GM18951 (cell line): Measurements from ENCODE around the gene SMYD3.

Experiments used
- POLR2A ChIP-seq: IDR thresholded peaks from 4 replicates; pipeline ENCODE4 v1.6.1; 2011; ENCODE audit warnings: mild to moderate bottlenecking; ENCODE audit not compliant: insufficient read length, insufficient read depth; ENCODE audit errors: extremely low read depth
- in situ Hi-C: fragments of 300-500 bp; cut with MboI; formaldehyde crosslinking; loops from one replicate; pipeline ENCODE4 v1.12.0; 2022; ENCODE audit warnings: low sequenced_read_pairs, mixed read lengths, inconsistent platforms; ENCODE audit not compliant: unreplicated experiment

The SMYD3 gene

GRCh38 chr1:246476771-246477170 lies 30.3 kb downstream of the SMYD3 start:
- in situ Hi-C loops, result no loop called here
- no peak for TF ChIP-seq POLR2A

DNA sequence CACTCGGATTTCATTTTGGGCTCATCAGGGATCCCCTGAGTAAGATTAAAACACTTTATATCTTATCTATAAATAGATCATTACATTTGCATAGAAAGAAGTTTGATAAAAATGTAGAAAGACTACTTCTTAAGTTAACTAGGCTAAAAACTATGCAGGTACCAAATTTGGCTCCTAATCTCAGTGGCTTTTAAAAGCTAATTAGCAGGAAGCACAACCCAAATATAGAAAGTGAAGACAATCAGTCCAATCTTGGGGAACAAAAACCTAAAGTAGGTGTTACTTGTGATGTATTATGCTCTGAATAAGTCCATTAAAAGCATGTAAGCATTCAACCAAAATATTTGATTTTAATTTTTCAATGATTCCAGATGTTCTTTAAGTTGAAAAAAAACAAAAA lies 35.4 kb downstream of the SMYD3 start:
- in situ Hi-C loops, result loop anchor here (25.0 kb wide), 1 partner anchor 1309 kb away; the partner anchor contains the start of gene KIF26B
- TF ChIP-seq POLR2A, result no peak

GRCh38 chr1:246470585-246470984 lies 36.5 kb downstream of the SMYD3 start:
- no peak for TF ChIP-seq POLR2A
- in situ Hi-C loops, result loop anchor here (25.0 kb wide), 1 partner anchor 1308 kb away; the partner anchor contains the start of gene KIF26B

GRCh38 chr1:246462986-246463385 lies 44.1 kb downstream of the SMYD3 start:
- in situ Hi-C loops, result loop anchor here (25.0 kb wide), 1 partner anchor 1301 kb away; the partner anchor contains the start of gene KIF26B
- no peak for TF ChIP-seq POLR2A

GRCh38 chr1:246460406-246460805 lies 46.7 kb downstream of the SMYD3 start:
- no peak for TF ChIP-seq POLR2A
- in situ Hi-C loops, result loop anchor here (25.0 kb wide), 1 partner anchor 1298 kb away; the partner anchor contains the start of gene KIF26B

DNA sequence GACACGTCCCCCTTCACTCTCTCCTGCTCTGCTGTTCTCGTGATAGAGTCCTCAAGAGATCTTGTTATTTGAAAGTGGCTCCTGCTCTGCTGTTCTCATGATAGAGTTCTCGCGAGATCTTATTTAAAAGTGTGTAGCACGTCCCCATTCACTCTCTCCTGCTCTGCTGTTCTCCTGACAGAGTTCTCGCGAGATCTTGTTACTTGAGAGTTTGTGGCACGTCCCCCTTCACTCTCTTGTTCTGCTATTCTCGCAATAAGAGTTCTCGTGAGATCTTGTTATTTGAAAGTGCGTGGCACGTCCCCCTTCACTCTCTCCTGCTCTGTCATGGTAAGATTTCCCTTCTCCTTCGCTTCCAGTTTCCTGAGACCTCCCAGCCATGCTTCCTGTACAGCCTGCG lies 47.9 kb downstream of the SMYD3 start:
- in situ Hi-C loops, result loop anchor here (25.0 kb wide), 1 partner anchor 1297 kb away; the partner anchor contains the start of gene KIF26B
- TF ChIP-seq POLR2A, result no peak

- TF ChIP-seq POLR2A, result no peak
- in situ Hi-C loops, result loop anchor here (25.0 kb wide), 1 partner anchor 1293 kb away; the partner anchor contains the start of gene KIF26B
These were observed 51.6 kb downstream of the SMYD3 start for GRCh38 chr1:246455476-246455875.

GRCh38 chr1:246454655-246455054 lies 52.4 kb downstream of the SMYD3 start:
- no peak for TF ChIP-seq POLR2A
- in situ Hi-C loops, result loop anchor here (25.0 kb wide), 1 partner anchor 1292 kb away; the partner anchor contains the start of gene KIF26B

GRCh38 chr1:246450611-246451251 lies 56.3 kb downstream of the SMYD3 start:
- no peak for TF ChIP-seq POLR2A
- in situ Hi-C loops, result loop anchor here (25.0 kb wide), 1 partner anchor 1288 kb away; the partner anchor contains the start of gene KIF26B

DNA sequence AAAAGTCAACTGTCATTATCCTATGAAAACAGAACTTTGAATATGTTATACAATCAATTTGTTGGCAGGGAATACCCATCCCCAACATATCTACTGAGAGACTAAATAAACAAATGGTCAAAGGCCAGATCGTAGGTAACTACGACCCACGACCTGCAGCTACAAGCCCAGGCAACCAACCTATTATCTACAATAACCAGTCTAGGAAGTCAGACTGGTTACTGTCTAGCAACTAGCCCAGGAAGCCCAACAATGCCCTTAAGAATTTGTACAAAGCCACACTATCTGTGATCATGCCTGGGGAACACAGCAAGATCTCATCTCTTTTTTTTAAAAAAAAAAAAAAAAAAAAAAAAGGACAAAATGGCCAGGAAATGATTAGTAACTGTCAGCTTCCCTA lies 58.7 kb downstream of the SMYD3 start:
- no peak for TF ChIP-seq POLR2A
- in situ Hi-C loops, result loop anchor here (10.0 kb wide), 1 partner anchor 434 kb away; no protein-coding TSS in a partner anchor

- in situ Hi-C loops, result loop anchor here (10.0 kb wide), 1 partner anchor 433 kb away; no protein-coding TSS in a partner anchor
- no peak for TF ChIP-seq POLR2A
These were observed 59.6 kb downstream of the SMYD3 start for GRCh38 chr1:246447501-246447900.

GRCh38 chr1:246445503-246445902 lies 61.6 kb downstream of the SMYD3 start:
- no peak for TF ChIP-seq POLR2A
- in situ Hi-C loops, result loop anchor here (10.0 kb wide), 1 partner anchor 431 kb away; no protein-coding TSS in a partner anchor

- no peak for TF ChIP-seq POLR2A
- in situ Hi-C loops, result loop anchor here (10.0 kb wide), 1 partner anchor 430 kb away; no protein-coding TSS in a partner anchor
These were observed 62.5 kb downstream of the SMYD3 start for GRCh38 chr1:246444617-246445016.

DNA sequence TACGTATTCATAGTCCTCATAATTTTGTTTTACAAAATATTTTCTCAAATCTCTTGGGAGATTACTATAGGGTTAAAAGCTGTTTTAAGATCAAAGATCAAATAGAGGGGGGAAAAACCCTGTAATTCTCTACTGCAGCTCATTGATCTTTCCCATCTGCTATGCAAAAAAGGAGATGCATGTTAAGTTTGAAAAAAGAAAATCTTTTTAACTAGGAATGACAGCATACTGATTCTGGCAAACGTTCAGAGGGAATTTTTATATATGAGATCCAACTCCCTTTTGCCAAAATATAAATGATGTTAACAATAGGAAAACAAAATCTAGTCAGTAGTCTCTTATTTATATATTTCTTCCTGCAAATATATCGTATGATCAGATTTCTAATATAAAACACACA lies 69.1 kb downstream of the SMYD3 start:
- in situ Hi-C loops, result no loop called here
- TF ChIP-seq POLR2A, result no peak
